ENCODE data around the gene LSM14A.

Gene LSM14A

DNA sequence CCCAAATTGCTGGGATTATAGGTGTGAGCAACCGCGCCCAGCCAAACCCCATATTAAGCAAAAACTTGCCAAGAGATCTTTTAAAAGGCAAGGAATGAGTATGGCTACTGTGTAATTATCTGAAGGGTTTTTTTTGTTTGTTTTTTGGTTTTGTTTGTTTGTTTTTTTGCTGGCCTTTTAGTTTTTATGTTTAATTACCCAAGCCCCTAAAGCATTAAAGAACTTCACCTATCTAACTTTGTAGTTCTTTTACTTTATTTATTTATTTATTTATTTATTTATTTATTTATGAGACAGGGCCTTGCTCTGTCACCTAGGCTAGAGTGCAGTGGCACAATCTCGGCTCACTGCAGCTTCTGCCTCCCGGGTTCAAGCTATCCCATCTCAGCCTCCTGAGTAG, 41.7 kb downstream of the LSM14A start (continued):
- TF ChIP-seq, protein P1, sequence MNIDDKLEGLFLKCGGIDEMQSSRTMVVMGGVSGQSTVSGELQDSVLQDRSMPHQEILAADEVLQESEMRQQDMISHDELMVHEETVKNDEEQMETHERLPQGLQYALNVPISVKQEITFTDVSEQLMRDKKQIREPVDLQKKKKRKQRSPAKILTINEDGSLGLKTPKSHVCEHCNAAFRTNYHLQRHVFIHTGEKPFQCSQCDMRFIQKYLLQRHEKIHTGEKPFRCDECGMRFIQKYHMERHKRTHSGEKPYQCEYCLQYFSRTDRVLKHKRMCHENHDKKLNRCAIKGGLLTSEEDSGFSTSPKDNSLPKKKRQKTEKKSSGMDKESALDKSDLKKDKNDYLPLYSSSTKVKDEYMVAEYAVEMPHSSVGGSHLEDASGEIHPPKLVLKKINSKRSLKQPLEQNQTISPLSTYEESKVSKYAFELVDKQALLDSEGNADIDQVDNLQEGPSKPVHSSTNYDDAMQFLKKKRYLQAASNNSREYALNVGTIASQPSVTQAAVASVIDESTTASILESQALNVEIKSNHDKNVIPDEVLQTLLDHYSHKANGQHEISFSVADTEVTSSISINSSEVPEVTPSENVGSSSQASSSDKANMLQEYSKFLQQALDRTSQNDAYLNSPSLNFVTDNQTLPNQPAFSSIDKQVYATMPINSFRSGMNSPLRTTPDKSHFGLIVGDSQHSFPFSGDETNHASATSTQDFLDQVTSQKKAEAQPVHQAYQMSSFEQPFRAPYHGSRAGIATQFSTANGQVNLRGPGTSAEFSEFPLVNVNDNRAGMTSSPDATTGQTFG (tag by site-specific recombination; IDR thresholded peaks at IDR 0.05; ENCODE audit: borderline replicate concordance): no peak
- TF ChIP-seq, protein P2, sequence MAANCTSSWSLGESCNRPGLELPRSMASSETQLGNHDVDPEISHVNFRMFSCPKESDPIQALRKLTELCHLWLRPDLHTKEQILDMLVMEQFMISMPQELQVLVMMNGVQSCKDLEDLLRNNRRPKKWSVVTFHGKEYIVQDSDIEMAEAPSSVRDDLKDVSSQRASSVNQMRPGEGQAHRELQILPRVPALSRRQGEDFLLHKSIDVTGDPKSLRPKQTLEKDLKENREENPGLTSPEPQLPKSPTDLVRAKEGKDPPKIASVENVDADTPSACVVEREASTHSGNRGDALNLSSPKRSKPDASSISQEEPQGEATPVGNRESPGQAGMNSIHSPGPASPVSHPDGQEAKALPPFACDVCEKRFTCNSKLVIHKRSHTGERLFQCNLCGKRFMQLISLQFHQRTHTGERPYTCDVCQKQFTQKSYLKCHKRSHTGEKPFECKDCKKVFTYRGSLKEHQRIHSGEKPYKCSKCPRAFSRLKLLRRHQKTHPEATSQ (tag by site-specific recombination; IDR thresholded peaks at IDR 0.05): no peak
- TF ChIP-seq, protein P3, sequence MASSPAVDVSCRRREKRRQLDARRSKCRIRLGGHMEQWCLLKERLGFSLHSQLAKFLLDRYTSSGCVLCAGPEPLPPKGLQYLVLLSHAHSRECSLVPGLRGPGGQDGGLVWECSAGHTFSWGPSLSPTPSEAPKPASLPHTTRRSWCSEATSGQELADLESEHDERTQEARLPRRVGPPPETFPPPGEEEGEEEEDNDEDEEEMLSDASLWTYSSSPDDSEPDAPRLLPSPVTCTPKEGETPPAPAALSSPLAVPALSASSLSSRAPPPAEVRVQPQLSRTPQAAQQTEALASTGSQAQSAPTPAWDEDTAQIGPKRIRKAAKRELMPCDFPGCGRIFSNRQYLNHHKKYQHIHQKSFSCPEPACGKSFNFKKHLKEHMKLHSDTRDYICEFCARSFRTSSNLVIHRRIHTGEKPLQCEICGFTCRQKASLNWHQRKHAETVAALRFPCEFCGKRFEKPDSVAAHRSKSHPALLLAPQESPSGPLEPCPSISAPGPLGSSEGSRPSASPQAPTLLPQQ (tag by site-specific recombination; IDR thresholded peaks at IDR 0.05): no peak
- TF ChIP-seq ZNF707 (tag by site-specific recombination; IDR thresholded peaks at IDR 0.05) (no peak), ZNF157 (tag by site-specific recombination; IDR thresholded peaks at IDR 0.05) (no peak), ZFHX2 (tag by site-specific recombination; conservative IDR thresholded peaks at IDR 0.05) (no peak), ZNF501 (tag by site-specific recombination; IDR thresholded peaks at IDR 0.05) (peak; percentile 67; the same call in 1 of the 2 replicates), HOXA7 (CRISPR knock-in tag; IDR thresholded peaks at IDR 0.05; ENCODE audit: borderline replicate concordance) (no peak), ZNF560 (tag by site-specific recombination; IDR thresholded peaks at IDR 0.05; ENCODE audit: borderline replicate concordance) (no peak; the same call in 1 of the 2 replicates), IKZF3 (tag by site-specific recombination; IDR thresholded peaks at IDR 0.05) (no peak), EGR2 (tag by site-specific recombination; IDR thresholded peaks at IDR 0.05; ENCODE audit: low read depth) (no peak), ZBTB20 (tag by site-specific recombination; IDR thresholded peaks at IDR 0.05) (no peak; the same call in 1 of the 2 replicates), ZNF423 (tag by site-specific recombination; IDR thresholded peaks at IDR 0.05) (no peak), ZNF792 (tag by site-specific recombination; IDR thresholded peaks at IDR 0.05) (no peak), BCL11A (tag by site-specific recombination; IDR thresholded peaks at IDR 0.05; ENCODE audit: low read depth) (peak; percentile 58; the same call in 1 of the 2 replicates), ZSCAN23 (tag by site-specific recombination; IDR thresholded peaks at IDR 0.05) (peak; percentile 67; the same call in 1 of the 2 replicates), GLI2 (tag by site-specific recombination; IDR thresholded peaks at IDR 0.05; ENCODE audit: borderline replicate concordance, low read depth) (peak; percentile 71; the same call in 1 of the 2 replicates), ZNF433 (tag by site-specific recombination; IDR thresholded peaks at IDR 0.05; ENCODE audit: low read depth) (peak; percentile 98)
- TF ChIP-seq, protein P4, sequence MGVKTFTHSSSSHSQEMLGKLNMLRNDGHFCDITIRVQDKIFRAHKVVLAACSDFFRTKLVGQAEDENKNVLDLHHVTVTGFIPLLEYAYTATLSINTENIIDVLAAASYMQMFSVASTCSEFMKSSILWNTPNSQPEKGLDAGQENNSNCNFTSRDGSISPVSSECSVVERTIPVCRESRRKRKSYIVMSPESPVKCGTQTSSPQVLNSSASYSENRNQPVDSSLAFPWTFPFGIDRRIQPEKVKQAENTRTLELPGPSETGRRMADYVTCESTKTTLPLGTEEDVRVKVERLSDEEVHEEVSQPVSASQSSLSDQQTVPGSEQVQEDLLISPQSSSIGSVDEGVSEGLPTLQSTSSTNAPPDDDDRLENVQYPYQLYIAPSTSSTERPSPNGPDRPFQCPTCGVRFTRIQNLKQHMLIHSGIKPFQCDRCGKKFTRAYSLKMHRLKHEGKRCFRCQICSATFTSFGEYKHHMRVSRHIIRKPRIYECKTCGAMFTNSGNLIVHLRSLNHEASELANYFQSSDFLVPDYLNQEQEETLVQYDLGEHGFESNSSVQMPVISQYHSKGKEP (tag by site-specific recombination; IDR thresholded peaks at IDR 0.05): no peak
- TF ChIP-seq, protein P5, sequence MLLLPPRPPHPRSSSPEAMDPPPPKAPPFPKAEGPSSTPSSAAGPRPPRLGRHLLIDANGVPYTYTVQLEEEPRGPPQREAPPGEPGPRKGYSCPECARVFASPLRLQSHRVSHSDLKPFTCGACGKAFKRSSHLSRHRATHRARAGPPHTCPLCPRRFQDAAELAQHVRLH (tag by site-specific recombination; IDR thresholded peaks at IDR 0.05): peak; percentile 88; the same call in 1 of the 2 replicates
- TF ChIP-seq, protein P6, sequence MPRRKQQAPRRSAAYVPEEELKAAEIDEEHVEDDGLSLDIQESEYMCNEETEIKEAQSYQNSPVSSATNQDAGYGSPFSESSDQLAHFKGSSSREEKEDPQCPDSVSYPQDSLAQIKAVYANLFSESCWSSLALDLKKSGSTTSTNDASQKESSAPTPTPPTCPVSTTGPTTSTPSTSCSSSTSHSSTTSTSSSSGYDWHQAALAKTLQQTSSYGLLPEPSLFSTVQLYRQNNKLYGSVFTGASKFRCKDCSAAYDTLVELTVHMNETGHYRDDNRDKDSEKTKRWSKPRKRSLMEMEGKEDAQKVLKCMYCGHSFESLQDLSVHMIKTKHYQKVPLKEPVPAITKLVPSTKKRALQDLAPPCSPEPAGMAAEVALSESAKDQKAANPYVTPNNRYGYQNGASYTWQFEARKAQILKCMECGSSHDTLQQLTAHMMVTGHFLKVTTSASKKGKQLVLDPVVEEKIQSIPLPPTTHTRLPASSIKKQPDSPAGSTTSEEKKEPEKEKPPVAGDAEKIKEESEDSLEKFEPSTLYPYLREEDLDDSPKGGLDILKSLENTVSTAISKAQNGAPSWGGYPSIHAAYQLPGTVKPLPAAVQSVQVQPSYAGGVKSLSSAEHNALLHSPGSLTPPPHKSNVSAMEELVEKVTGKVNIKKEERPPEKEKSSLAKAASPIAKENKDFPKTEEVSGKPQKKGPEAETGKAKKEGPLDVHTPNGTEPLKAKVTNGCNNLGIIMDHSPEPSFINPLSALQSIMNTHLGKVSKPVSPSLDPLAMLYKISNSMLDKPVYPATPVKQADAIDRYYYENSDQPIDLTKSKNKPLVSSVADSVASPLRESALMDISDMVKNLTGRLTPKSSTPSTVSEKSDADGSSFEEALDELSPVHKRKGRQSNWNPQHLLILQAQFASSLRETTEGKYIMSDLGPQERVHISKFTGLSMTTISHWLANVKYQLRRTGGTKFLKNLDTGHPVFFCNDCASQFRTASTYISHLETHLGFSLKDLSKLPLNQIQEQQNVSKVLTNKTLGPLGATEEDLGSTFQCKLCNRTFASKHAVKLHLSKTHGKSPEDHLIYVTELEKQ (tag by site-specific recombination; IDR thresholded peaks at IDR 0.05; ENCODE audit: borderline replicate concordance): no peak; the same call in 1 of the 2 replicates
- TF ChIP-seq, protein P7, sequence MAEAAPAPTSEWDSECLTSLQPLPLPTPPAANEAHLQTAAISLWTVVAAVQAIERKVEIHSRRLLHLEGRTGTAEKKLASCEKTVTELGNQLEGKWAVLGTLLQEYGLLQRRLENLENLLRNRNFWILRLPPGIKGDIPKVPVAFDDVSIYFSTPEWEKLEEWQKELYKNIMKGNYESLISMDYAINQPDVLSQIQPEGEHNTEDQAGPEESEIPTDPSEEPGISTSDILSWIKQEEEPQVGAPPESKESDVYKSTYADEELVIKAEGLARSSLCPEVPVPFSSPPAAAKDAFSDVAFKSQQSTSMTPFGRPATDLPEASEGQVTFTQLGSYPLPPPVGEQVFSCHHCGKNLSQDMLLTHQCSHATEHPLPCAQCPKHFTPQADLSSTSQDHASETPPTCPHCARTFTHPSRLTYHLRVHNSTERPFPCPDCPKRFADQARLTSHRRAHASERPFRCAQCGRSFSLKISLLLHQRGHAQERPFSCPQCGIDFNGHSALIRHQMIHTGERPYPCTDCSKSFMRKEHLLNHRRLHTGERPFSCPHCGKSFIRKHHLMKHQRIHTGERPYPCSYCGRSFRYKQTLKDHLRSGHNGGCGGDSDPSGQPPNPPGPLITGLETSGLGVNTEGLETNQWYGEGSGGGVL (tag by site-specific recombination; IDR thresholded peaks at IDR 0.05): no peak
